Pancreas (tissue), 10 donors: Measurements from ENCODE around the gene SCAMP1. TPM values are rescaled to one million over a fixed set of nuclear protein-coding genes. Genes with fewer than 3 reads are reported as not detected.

ENCODE experiments used
- ATAC-seq, 4 donors: fragments of 200-7000 bp; cut with Tn5 transposase; one replicate each; pipeline versions ENCODE4 v1.8.0 to v1.9.1; 2020; ENCODE audit warnings: mild to moderate bottlenecking in 4 of 4, moderate library complexity in 4 of 4
- DNase-seq, 6 donors: peaks; one replicate each; pipeline ENCODE4 v3.0.0-alpha.2; 2020
- FAIRE-seq: peaks from 2 replicates; lab custom pipeline; 2012; peaks lifted over from hg19 to GRCh38; lab: Jason Lieb, UNC
- H3K27ac ChIP-seq, 4 donors: fragments of 200-600 bp; sonication (generic); 1 replicate in 3 of 4; 2 replicates in 1 of 4; pipeline versions ENCODE4 v1.5.0 to v1.8.0; 2020
- H3K27me3 ChIP-seq, 4 donors: fragments of 200-600 bp; one replicate each; pipeline ENCODE4 v1.8.0; 2021
- H3K36me3 ChIP-seq, 3 donors: fragments of 200-600 bp; sonication (generic) in 1 of 3; one replicate each; pipeline versions ENCODE4 v1.5.0 to v1.8.0; 2020 to 2021
- H3K4me1 ChIP-seq, 3 donors: fragments of 200-600 bp; one replicate each; pipeline ENCODE4 v1.8.0; 2021
- H3K4me3 ChIP-seq, 4 donors: fragments of 200-600 bp; sonication (generic) in 2 of 4; one replicate each; pipeline versions ENCODE4 v1.5.0 to v1.8.0; 2020 to 2021
- H3K9me3 ChIP-seq, 4 donors: fragments of 200-600 bp; one replicate each; pipeline ENCODE4 v1.8.0; 2021
- CTCF ChIP-seq, 4 donors: fragments of 200-600 bp; sonication (generic) in 3 of 4; IDR thresholded peaks; one replicate each; pipeline versions ENCODE4 v1.5.0 to v1.8.0; 2021; ENCODE audit warnings: antibody characterized with exemption in 4 of 4
- WGBS, 2 donors: extraction: QIAGEN DNeasy Blood & Tissue Kit; methylation state at CpG; one replicate each; pipeline ENCODE4 v1.1.7; 2013; 5-methylcytosine and 5-hydroxymethylcytosine counted together
- intact Hi-C, 3 donors: fragments of 100-400 bp; cut with DNase I; formaldehyde crosslinking; loops; one replicate each; pipeline versions ENCODE4 v1.11.1 to v1.14.2; 2022
- polyA plus RNA-seq, 2 donors: library from polyadenylated mRNA; stranded (reverse); fragments of 200-250 nt; gene quantifications; one replicate each; pipeline ENCODE4 v1.2.3, GENCODE V29; 2013
- total RNA-seq, 6 donors: library from RNA; stranded (reverse); fragmentation: NEBNext Ultra II Directional in 4 of 6; extraction: Animal tissue kit (Norgen Biotek cat#: 25700) in 4 of 6; gene quantifications; one replicate each; pipeline versions ENCODE4 v1.2.1 to v1.2.4, GENCODE V29; 2021 to 2023
- donor health status: healthy with polysubstance abuse.
- donor health status: DM: no; HTN: no; CAD: no; lungs with moderate emphysema.
- donor health status: DM: no; HTN: no; CAD: no.
- donor health status: control.
- donor health status: control.
- donor health status: Bipolar disorder and iron deficiency.
- donor health status: DM: yes; HTN: yes; CAD: no.
- donor health status: DM: no; HTN: no; CAD: no.
- donor health status: DM: no; HTN: no; CAD: no.
- donor health status: DM: yes; HTN: yes; CAD: no.

SCAMP1 gene
- total and polyA plus RNA-seq, 8 donors, result 4.4 to 29.9 (median 20.4) TPM

GRCh38 chr5:78515670-78516069 is 155.3 kb downstream of the SCAMP1 start:
- H3K9me3 ChIP-seq, result no peaks in the 10 kb centered on the region
- H3K4me3 ChIP-seq, result no peak overlapping the region
- WGBS, 2 donors, result 95 to 96% methylated on average over 3 of the region's 3 CpGs
- H3K27ac ChIP-seq, result no peak overlapping the region
- H3K4me1 ChIP-seq, result peaks cover 0 to 5% (median 0%) of the 10 kb centered on the region in 3 donors
- no peak for TF ChIP-seq CTCF (IDR thresholded peaks at IDR 0.05)
- H3K36me3 ChIP-seq, result no peaks in the 10 kb centered on the region
- no peak for FAIRE-seq
- ATAC-seq, result no peak
- intact Hi-C loops, result no loop called here
- DNase-seq, result no peak
- H3K27me3 ChIP-seq, result no peaks in the 10 kb centered on the region

- Histone ChIP-seq H3K27ac (peak overlapping the region in 3 of 4 donors; percentile 46 to 68 (median 59)), H3K4me1 (peaks cover 0 to 15% (median 0%) of the 10 kb centered on the region in 3 donors), H3K36me3 (no peaks in the 10 kb centered on the region), H3K4me3 (no peak overlapping the region), H3K9me3 (no peaks in the 10 kb centered on the region), H3K27me3 (no peaks in the 10 kb centered on the region)
- intact Hi-C loops, result no loop called here
- FAIRE-seq (no peak), DNase-seq (peak in 5 of 6 donors; percentile 45 to 62 (median 51)), ATAC-seq (peak; percentile 78 to 95 (median 92))
- no peak for TF ChIP-seq CTCF (IDR thresholded peaks at IDR 0.05)
- 74 to 75% methylated on average over 14 of the region's 14 CpGs for WGBS, 2 donors
These were observed 158.2 kb downstream of the SCAMP1 start for GRCh38 chr5:78518365-78519197.

GRCh38 chr5:78519198-78519941 is 159.0 kb downstream of the SCAMP1 start:
- WGBS, 2 donors, result 92 to 98% methylated on average over 9 of the region's 9 CpGs
- no peak for FAIRE-seq
- H3K27ac ChIP-seq, result peak overlapping the region in 3 of 4 donors; percentile 46 to 68 (median 59)
- H3K36me3 ChIP-seq, result no peaks in the 10 kb centered on the region
- H3K9me3 ChIP-seq, result no peaks in the 10 kb centered on the region
- H3K27me3 ChIP-seq, result no peaks in the 10 kb centered on the region
- DNase-seq, result no peak
- ATAC-seq, result peak in 1 of 4 donors; percentile 7
- peaks cover 0 to 15% (median 0%) of the 10 kb centered on the region in 3 donors for H3K4me1 ChIP-seq
- intact Hi-C loops, result no loop called here
- no peak overlapping the region for H3K4me3 ChIP-seq
- TF ChIP-seq CTCF (IDR thresholded peaks at IDR 0.05), result no peak

- intact Hi-C loops, result no loop called here
- Histone ChIP-seq H3K27ac (no peak overlapping the region), H3K4me3 (no peak overlapping the region), H3K27me3 (no peaks in the 10 kb centered on the region), H3K4me1 (peaks cover 0 to 15% (median 0%) of the 10 kb centered on the region in 3 donors), H3K36me3 (no peaks in the 10 kb centered on the region), H3K9me3 (no peaks in the 10 kb centered on the region)
- ATAC-seq, result no peak
- no peak for FAIRE-seq
- no peak for TF ChIP-seq CTCF (IDR thresholded peaks at IDR 0.05)
- no peak for DNase-seq
- 19 to 23% methylated on average over 2 of the region's 2 CpGs for WGBS, 2 donors
These were observed 161.0 kb downstream of the SCAMP1 start for GRCh38 chr5:78521455-78521854.
